Left lung (tissue), 10 donors: Measurements from ENCODE around the gene SDK2. TPM values are rescaled to one million over a fixed set of nuclear protein-coding genes. Genes with fewer than 3 reads are reported as not detected.

Source experiments
- ATAC-seq: fragments of 200-7000 bp; cut with Tn5 transposase; one replicate; pipeline ENCODE4 v1.9.1; 2020; ENCODE audit warnings: moderate library complexity
- DNase-seq, 4 donors: peaks; one replicate each; pipeline ENCODE4 v3.0.0-alpha.2; 2013 to 2020
- H3K27ac ChIP-seq, 2 donors: fragments of 200-600 bp; sonication (generic) in 1 of 2; one replicate each; pipeline versions ENCODE4 v1.5.0 to v1.8.0; 2020 to 2021
- H3K27me3 ChIP-seq, 2 donors: fragments of 200-600 bp; sonication (generic) in 1 of 2; one replicate each; pipeline versions ENCODE4 v1.5.0 to v1.8.0; 2020 to 2021
- H3K36me3 ChIP-seq, 2 donors: fragments of 200-600 bp; sonication (generic) in 1 of 2; one replicate each; pipeline versions ENCODE4 v1.5.0 to v1.8.0; 2020 to 2021
- H3K4me1 ChIP-seq, 2 donors: fragments of 200-600 bp; one replicate each; pipeline ENCODE4 v1.8.0; 2021
- H3K4me3 ChIP-seq, 2 donors: fragments of 200-600 bp; sonication (generic) in 1 of 2; one replicate each; pipeline versions ENCODE4 v1.5.0 to v1.8.0; 2020 to 2021; ENCODE audit warnings: mild to moderate bottlenecking in 1 of 2
- H3K9me3 ChIP-seq, 2 donors: fragments of 200-600 bp; sonication (generic) in 1 of 2; one replicate each; pipeline versions ENCODE4 v1.5.0 to v1.8.0; 2020 to 2021
- intact Hi-C, 2 donors: fragments of 100-400 bp; cut with DNase I; formaldehyde crosslinking; loops; one replicate each; pipeline versions ENCODE4 v1.11.2 to v1.14.2; 2022
- polyA plus RNA-seq, 6 donors: library from polyadenylated mRNA; unstranded; fragments of 120-200 nt; gene quantifications; one replicate each; pipeline ENCODE4 v1.2.1, GENCODE V29; 2013; ENCODE audit not compliant: insufficient read length in 6 of 6
- total RNA-seq, 2 donors: library from RNA; stranded (reverse); fragmentation: NEBNext Ultra II Directional; extraction: Animal tissue kit (Norgen Biotek cat#: 25700); gene quantifications; one replicate each; pipeline ENCODE4 v1.2.1, GENCODE V29; 2021
- TF ChIP-seq, protein P1 (sequence below), 2 donors: fragments of 200-600 bp; sonication (generic) in 1 of 2; IDR thresholded peaks; one replicate each; pipeline versions ENCODE4 v1.5.0 to v1.8.0; 2021; ENCODE audit warnings: antibody characterized with exemption in 2 of 2
- donor health status: DM: no; HTN: yes; CAD: no.
- donor health status: DM: no; HTN: no; CAD: no.

Gene SDK2
- total and polyA plus RNA-seq, 8 donors: 6.0 to 10.9 (median 7.5) TPM

GRCh38 chr17:73620414-73620813 lies 23.8 kb downstream of the SDK2 start:
- TF ChIP-seq, protein P1, sequence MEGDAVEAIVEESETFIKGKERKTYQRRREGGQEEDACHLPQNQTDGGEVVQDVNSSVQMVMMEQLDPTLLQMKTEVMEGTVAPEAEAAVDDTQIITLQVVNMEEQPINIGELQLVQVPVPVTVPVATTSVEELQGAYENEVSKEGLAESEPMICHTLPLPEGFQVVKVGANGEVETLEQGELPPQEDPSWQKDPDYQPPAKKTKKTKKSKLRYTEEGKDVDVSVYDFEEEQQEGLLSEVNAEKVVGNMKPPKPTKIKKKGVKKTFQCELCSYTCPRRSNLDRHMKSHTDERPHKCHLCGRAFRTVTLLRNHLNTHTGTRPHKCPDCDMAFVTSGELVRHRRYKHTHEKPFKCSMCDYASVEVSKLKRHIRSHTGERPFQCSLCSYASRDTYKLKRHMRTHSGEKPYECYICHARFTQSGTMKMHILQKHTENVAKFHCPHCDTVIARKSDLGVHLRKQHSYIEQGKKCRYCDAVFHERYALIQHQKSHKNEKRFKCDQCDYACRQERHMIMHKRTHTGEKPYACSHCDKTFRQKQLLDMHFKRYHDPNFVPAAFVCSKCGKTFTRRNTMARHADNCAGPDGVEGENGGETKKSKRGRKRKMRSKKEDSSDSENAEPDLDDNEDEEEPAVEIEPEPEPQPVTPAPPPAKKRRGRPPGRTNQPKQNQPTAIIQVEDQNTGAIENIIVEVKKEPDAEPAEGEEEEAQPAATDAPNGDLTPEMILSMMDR (IDR thresholded peaks at IDR 0.05): no peak
- H3K27me3 ChIP-seq: no peaks in the 10 kb centered on the region
- H3K4me3 ChIP-seq: no peak overlapping the region
- no peak overlapping the region for H3K27ac ChIP-seq
- no peak for ATAC-seq
- intact Hi-C loops: no loop called here
- no peaks in the 10 kb centered on the region for H3K9me3 ChIP-seq
- H3K36me3 ChIP-seq: no peaks in the 10 kb centered on the region
- DNase-seq: no peak
- no peaks in the 10 kb centered on the region for H3K4me1 ChIP-seq

DNA sequence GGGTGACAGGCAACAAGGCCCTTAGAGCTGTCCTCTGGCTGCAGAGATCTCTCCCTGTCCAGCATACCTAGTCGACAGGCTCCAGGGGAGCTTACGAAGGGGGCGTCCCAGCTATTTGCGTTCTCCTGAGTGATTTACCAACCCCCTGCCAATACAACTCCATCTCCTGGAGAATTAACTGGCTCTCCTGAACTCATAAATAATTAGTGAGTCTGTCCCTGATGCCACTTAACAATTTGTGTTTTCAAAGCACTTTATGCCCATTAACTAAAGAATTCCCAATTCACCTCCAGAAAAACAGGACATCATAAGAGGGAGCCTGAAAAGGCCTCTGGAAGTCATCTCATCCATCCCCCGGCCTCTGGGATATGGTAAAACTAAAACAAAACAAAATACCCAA lies 26.7 kb downstream of the SDK2 start:
- no peaks in the 10 kb centered on the region for H3K4me1 ChIP-seq
- ATAC-seq (no peak), DNase-seq (no peak)
- no peak overlapping the region for H3K4me3 ChIP-seq
- H3K27ac ChIP-seq: no peak overlapping the region
- TF ChIP-seq, protein P1 (IDR thresholded peaks at IDR 0.05): no peak
- H3K9me3 ChIP-seq: no peaks in the 10 kb centered on the region
- peaks cover 0 to under 1% of the 10 kb centered on the region in 2 donors for H3K27me3 ChIP-seq
- H3K36me3 ChIP-seq: no peaks in the 10 kb centered on the region
- intact Hi-C loops: no loop called here

GRCh38 chr17:73616873-73617404 lies 27.3 kb downstream of the SDK2 start:
- Histone ChIP-seq H3K27me3 (peaks cover 0 to 6% of the 10 kb centered on the region in 2 donors), H3K36me3 (no peaks in the 10 kb centered on the region), H3K4me1 (no peaks in the 10 kb centered on the region), H3K27ac (no peak overlapping the region), H3K4me3 (no peak overlapping the region), H3K9me3 (no peaks in the 10 kb centered on the region)
- TF ChIP-seq, protein P1 (IDR thresholded peaks at IDR 0.05): no peak
- no peak for ATAC-seq
- intact Hi-C loops: no loop called here
- DNase-seq: no peak

- intact Hi-C loops: no loop called here
- DNase-seq: peak in 1 of 4 donors; percentile 48
- no peaks in the 10 kb centered on the region for H3K36me3 ChIP-seq
- TF ChIP-seq, protein P1 (IDR thresholded peaks at IDR 0.05): no peak
- peaks cover 0 to 11% of the 10 kb centered on the region in 2 donors for H3K27me3 ChIP-seq
- no peaks in the 10 kb centered on the region for H3K9me3 ChIP-seq
- peak; percentile 38 for ATAC-seq
- no peak overlapping the region for H3K27ac ChIP-seq
- no peak overlapping the region for H3K4me3 ChIP-seq
- H3K4me1 ChIP-seq: no peaks in the 10 kb centered on the region
These were observed 27.9 kb downstream of the SDK2 start for GRCh38 chr17:73616120-73616872.

DNA sequence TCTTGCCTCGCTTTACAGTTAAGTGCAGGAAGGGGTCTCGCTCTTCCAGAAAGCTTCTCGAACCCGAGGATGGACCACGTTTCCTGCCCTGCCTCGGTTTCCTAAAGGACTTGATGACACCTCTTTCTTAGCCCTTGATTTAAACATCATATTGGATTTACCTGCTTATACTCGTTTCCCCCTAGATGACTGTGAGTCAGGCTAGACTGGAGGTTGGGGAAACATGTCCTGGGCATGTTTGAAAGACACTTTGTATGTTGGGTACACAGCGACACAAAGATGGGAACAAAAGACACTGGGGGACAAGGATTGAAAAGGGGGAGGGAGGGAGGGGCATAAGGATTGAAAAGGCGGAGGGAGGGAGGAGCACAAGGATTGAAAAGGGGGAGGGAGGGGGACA lies 30.0 kb downstream of the SDK2 start:
- DNase-seq (no peak), ATAC-seq (no peak)
- no peak overlapping the region for H3K4me3 ChIP-seq
- TF ChIP-seq, protein P1 (IDR thresholded peaks at IDR 0.05): no peak
- H3K4me1 ChIP-seq: no peaks in the 10 kb centered on the region
- H3K36me3 ChIP-seq: no peaks in the 10 kb centered on the region
- no peaks in the 10 kb centered on the region for H3K9me3 ChIP-seq
- intact Hi-C loops: no loop called here
- H3K27me3 ChIP-seq: peaks cover 0 to 13% of the 10 kb centered on the region in 2 donors
- H3K27ac ChIP-seq: no peak overlapping the region
